A549 (cell line): Measurements from ENCODE around the gene HSFX3. TPM values are rescaled to one million over a fixed set of nuclear protein-coding genes. Genes with fewer than 3 reads are reported as not detected.

ENCODE experiments used
- ATAC-seq, 2 experiments: fragments of 200-7000 bp in 1 of 2; fragments of >200 bp in 1 of 2; cut with Nextera tagmentation in 1 of 2; cut with Tn5 transposase in 1 of 2; 3 replicates each; pipeline versions ENCODE4 v1.8.0 to v1.9.1; 2018 to 2020; ENCODE audit warnings: mild to moderate bottlenecking in 1 of 2, moderate library complexity in 1 of 2
- CTCF ChIA-PET: fragments of 300-600 bp; sonication (Branson Sonifier 250); formaldehyde crosslinking; extraction: SDS; loops from one replicate; lab custom pipeline; 2021; ENCODE audit warnings: antibody characterized with exemption, inconsistent platforms; lab: Yijun Ruan, JAX
- POLR2A ChIA-PET: fragments of 350-600 bp; formaldehyde crosslinking; extraction: SDS; loops from one replicate; lab custom pipeline; 2021; ENCODE audit warnings: antibody characterized with exemption, inconsistent platforms; lab: Yijun Ruan, JAX
- DNase-seq, 2 experiments: peaks; one replicate each; pipeline versions ENCODE4 v3.0.0 to v3.0.0-alpha.2; 2011 to 2016; ENCODE audit warnings: low read depth in 1 of 2, low spot score in 1 of 2
- FAIRE-seq: peaks from 2 replicates; lab custom pipeline; 2011; peaks lifted over from hg19 to GRCh38; lab: Jason Lieb, UNC
- H3K27ac ChIP-seq, 2 experiments: fragments of >200 bp; sonication (Bioruptor Twin); formaldehyde crosslinking; 3 replicates each; pipeline ENCODE4 v1.5.1; 2016 to 2017
- H3K4me1 ChIP-seq: fragments of >200 bp; sonication (Bioruptor Twin); formaldehyde crosslinking; 3 replicates; pipeline ENCODE4 v1.6.1; 2016
- H3K4me2 ChIP-seq: fragments of >200 bp; sonication (Bioruptor Twin); formaldehyde crosslinking; 3 replicates; pipeline ENCODE4 v1.6.1; 2016
- H3K4me3 ChIP-seq: fragments of >200 bp; sonication (Bioruptor Twin); formaldehyde crosslinking; 3 replicates; pipeline ENCODE4 v1.5.1; 2016
- H3K9me3 ChIP-seq: fragments of >200 bp; sonication (Bioruptor Twin); formaldehyde crosslinking; 3 replicates; pipeline ENCODE4 v1.6.1; 2016
- CHD2 ChIP-seq: fragments of 150-350 bp; IDR thresholded peaks from 2 replicates; pipeline ENCODE4 v1.6.1; 2014; ENCODE audit warnings: low read length; ENCODE audit not compliant: partially characterized antibody
- ESRRA ChIP-seq: fragments of 150-350 bp; IDR thresholded peaks from 2 replicates; pipeline ENCODE4 v1.6.1; 2014; ENCODE audit warnings: mild to moderate bottlenecking, low read length, borderline replicate concordance
- GATA3 ChIP-seq: IDR thresholded peaks from 2 replicates; pipeline ENCODE4 v1.6.1; 2012; ENCODE audit warnings: borderline replicate concordance
- HOXA7 ChIP-seq: fragments of 250-450 bp; sonication (Bioruptor Pico); IDR thresholded peaks from 2 replicates; pipeline ENCODE4 v1.5.0; 2020; ENCODE audit warnings: mild to moderate bottlenecking, moderate library complexity
- HOXB5 ChIP-seq: fragments of 250-450 bp; sonication (Bioruptor Pico); IDR thresholded peaks from 2 replicates; pipeline ENCODE4 v1.5.0; 2020; ENCODE audit warnings: mild to moderate bottlenecking, moderate library complexity
- JUNB ChIP-seq: fragments of >200 bp; sonication (Bioruptor Twin); formaldehyde crosslinking; IDR thresholded peaks from 2 replicates; pipeline ENCODE4 v1.6.1; 2016
- KDM5A ChIP-seq: fragments of 200-600 bp; sonication (generic); IDR thresholded peaks from 2 replicates; pipeline ENCODE4 v1.6.1; 2016; ENCODE audit warnings: antibody characterized with exemption, mild to moderate bottlenecking
- MAFK ChIP-seq: fragments of 450-650 bp; IDR thresholded peaks from 2 replicates; pipeline ENCODE4 v1.6.1; 2014; ENCODE audit not compliant: partially characterized antibody
- NFE2L2 ChIP-seq: fragments of 150-350 bp; conservative IDR thresholded peaks from 2 replicates; pipeline ENCODE4 v1.6.1; 2014; ENCODE audit warnings: low read length
- NPAS2 ChIP-seq: fragments of 250-450 bp; sonication (Bioruptor Pico); IDR thresholded peaks from 2 replicates; pipeline ENCODE4 v1.8.0; 2022; ENCODE audit warnings: mild to moderate bottlenecking, moderate library complexity, borderline replicate concordance
- NR3C1 ChIP-seq: fragments of >200 bp; sonication (Bioruptor Twin); formaldehyde crosslinking; IDR thresholded peaks from 3 replicates; pipeline ENCODE4 v1.6.1; 2017
- RARB ChIP-seq: fragments of 250-450 bp; sonication (Bioruptor Pico); IDR thresholded peaks from 2 replicates; pipeline ENCODE4 v1.8.0; 2021; ENCODE audit warnings: mild to moderate bottlenecking, moderate library complexity
- RCOR1 ChIP-seq: fragments of 150-350 bp; IDR thresholded peaks from 2 replicates; pipeline ENCODE4 v1.6.1; 2014; ENCODE audit warnings: antibody characterized with exemption, low read length, low read depth
- SREBF2 ChIP-seq: fragments of 450-650 bp; IDR thresholded peaks from 2 replicates; pipeline ENCODE4 v1.6.1; 2014; ENCODE audit warnings: mild to moderate bottlenecking, moderate library complexity
- TFCP2L1 ChIP-seq: fragments of 250-450 bp; sonication (Bioruptor Pico); IDR thresholded peaks from 2 replicates; pipeline ENCODE4 v1.5.0; 2021; ENCODE audit warnings: mild to moderate bottlenecking
- WGBS: methylation state at CpG from one replicate; pipeline ENCODE4 v1.1.6; 2017; ENCODE audit errors: missing lambda C conversion rate; 5-methylcytosine and 5-hydroxymethylcytosine counted together
- polyA plus RNA-seq, 4 experiments: library from polyadenylated mRNA; depleted of rRNA in 3 of 4; stranded (reverse); fragments of >200 nt; fragmentation: RNase III in 1 of 4; extraction: RNeasy Plus Mini Kit Qiagen cat#74134 plus additional on column Dnase treatment in 1 of 4; gene quantifications; 2 replicates in 3 of 4; 3 replicates in 1 of 4; pipeline ENCODE4 v1.2.3, GENCODE V29; 2011 to 2017
- TF ChIP-seq, protein P1 (sequence below): fragments of 250-450 bp; sonication (Bioruptor Pico); IDR thresholded peaks from 2 replicates; pipeline ENCODE4 v1.5.0; 2020; ENCODE audit warnings: low read depth, mild to moderate bottlenecking, moderate library complexity
- TF ChIP-seq, protein P2 (sequence below): fragments of 150-350 bp; IDR thresholded peaks from 2 replicates; pipeline ENCODE4 v1.6.1; 2014; ENCODE audit warnings: low read depth, mild to moderate bottlenecking, low read length
- TF ChIP-seq, protein P3 (sequence below): IDR thresholded peaks from 2 replicates; pipeline ENCODE4 v1.6.1; 2012

The HSFX3 gene
- polyA plus RNA-seq, 2 of the 4 experiments (the other 2 are of a cell fraction): not detected

DNA sequence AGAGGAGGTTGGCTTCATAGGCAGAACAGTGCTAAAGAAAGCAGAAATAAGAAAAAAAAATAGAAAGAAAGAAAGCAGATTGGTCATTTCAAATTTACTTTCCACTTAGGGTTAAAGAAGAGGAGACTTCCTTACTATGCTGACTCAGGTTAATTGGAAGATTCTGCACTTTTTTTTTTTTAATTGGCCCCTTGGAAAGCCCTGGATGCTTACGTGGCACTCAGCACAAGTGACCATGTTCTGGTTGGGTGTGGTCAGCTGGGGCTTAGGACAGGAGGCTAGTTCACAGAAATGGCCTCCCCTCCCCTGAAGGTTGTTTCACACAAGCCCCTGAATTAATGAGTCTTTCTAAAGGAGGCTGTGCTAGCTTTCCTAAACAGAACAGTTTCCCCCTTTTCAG, 23.0 kb upstream of the HSFX3 start:
- no peak overlapping the region for H3K27ac ChIP-seq
- FAIRE-seq: no peak
- WGBS: 62% methylated on average over 1 of the region's 1 CpG

DNA sequence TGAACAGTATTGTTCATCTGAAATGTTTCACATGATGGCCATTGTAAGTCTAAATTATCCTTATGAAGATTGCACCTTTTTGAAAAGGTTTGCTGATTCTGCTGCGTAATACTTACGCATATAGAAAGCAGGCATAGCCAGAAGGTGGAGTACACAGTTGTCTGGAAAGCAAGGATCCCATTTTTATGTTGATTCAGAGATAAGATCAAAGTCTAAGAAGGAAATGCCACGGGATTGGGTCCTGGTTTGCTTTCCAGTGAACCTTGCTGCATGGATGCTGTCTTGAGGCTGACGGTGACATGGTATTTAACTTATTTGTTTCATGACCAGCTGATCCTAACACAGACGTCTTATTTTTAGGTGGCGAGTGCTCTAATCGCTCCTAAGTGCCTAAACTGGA, 22.0 kb upstream of the HSFX3 start:
- POLR2A ChIA-PET: no interaction called here

More for the DNA sequence above, 23.0 kb upstream of the HSFX3 start:
- ChIA-PET CTCF (no interaction called here), POLR2A (no interaction called here)
- no peak for TF ChIP-seq RCOR1
- no peak for TF ChIP-seq CHD2
- no peak for TF ChIP-seq TFCP2L1 (CRISPR knock-in tag)
- TF ChIP-seq MAFK: peak; percentile 54
- TF ChIP-seq RARB (CRISPR knock-in tag): no peak
- TF ChIP-seq, protein P1, sequence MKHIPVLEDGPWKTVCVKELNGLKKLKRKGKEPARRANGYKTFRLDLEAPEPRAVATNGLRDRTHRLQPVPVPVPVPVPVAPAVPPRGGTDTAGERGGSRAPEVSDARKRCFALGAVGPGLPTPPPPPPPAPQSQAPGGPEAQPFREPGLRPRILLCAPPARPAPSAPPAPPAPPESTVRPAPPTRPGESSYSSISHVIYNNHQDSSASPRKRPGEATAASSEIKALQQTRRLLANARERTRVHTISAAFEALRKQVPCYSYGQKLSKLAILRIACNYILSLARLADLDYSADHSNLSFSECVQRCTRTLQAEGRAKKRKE (CRISPR knock-in tag): no peak
- no peak for TF ChIP-seq ESRRA
- Histone ChIP-seq H3K4me2 (no peak overlapping the region), H3K4me3 (no peak overlapping the region), H3K4me1 (no peaks in the 10 kb centered on the region), H3K9me3 (no peaks in the 10 kb centered on the region)
- no peak for ATAC-seq
- no peak for DNase-seq

DNA sequence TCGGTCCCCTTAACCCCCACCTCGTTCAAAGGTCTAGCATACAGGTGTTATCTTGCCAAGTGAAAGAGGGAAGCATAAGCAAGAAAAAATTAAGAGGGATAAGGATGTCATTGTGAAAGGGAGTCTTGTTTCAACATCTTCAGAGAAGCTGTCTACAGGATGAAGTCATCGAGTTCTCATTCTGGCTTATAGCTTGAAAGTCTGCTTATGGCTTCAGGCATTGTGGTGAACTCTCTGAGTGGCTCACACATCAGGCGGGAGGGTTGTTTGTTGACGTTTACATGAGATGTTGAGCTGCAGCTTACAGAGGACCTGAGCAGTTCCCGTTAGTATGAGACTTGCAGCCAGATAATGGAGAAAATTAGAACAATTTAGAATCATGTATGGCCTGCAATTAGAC, 20.9 kb upstream of the HSFX3 start:
- FAIRE-seq (no peak), DNase-seq (peak in 1 of 2 experiments; percentile 7), ATAC-seq (no peak)
- no peak overlapping the region for H3K27ac ChIP-seq
- no peaks in the 10 kb centered on the region for H3K9me3 ChIP-seq
- WGBS: 31% methylated on average over 6 of the region's 6 CpGs
- ChIA-PET CTCF (no interaction called here), POLR2A (no interaction called here)
- TF ChIP-seq NFE2L2 (no peak), GATA3 (no peak)
- no peaks in the 10 kb centered on the region for H3K4me1 ChIP-seq
- H3K4me2 ChIP-seq: no peak overlapping the region
- no peak overlapping the region for H3K4me3 ChIP-seq

More for the DNA sequence above, 22.0 kb upstream of the HSFX3 start:
- CTCF ChIA-PET: no interaction called here
- ATAC-seq (no peak), FAIRE-seq (no peak), DNase-seq (no peak)
- 76% methylated on average over 7 of the region's 7 CpGs for WGBS
- H3K9me3 ChIP-seq: no peaks in the 10 kb centered on the region
- H3K4me2 ChIP-seq: no peak overlapping the region
- H3K4me1 ChIP-seq: no peaks in the 10 kb centered on the region
- TF ChIP-seq KDM5A: no peak
- TF ChIP-seq CHD2: no peak
- no peak for TF ChIP-seq NR3C1
- no peak overlapping the region for H3K27ac ChIP-seq
- no peak overlapping the region for H3K4me3 ChIP-seq

DNA sequence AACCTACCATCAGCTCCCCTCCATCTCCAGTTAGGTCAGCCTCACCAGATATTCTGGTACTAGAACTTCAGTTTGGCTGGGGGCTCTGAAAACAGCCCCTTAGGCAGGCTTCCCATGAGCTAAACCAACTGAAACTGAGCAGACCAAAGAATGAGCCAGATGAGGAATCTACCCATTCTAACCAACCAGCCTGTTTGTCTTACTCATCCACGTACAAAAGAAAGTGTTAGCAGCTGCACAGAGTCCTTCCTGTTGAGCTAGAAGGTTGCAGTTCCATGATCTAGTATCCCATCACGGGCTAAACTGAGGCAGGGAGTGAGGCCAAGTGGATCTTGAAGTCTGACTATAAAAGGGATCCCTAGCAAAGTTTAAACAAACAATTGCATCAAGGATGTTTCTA, 20.0 kb upstream of the HSFX3 start:
- no peak for ATAC-seq
- no peak for FAIRE-seq
- no peak overlapping the region for H3K4me2 ChIP-seq
- no peak overlapping the region for H3K27ac ChIP-seq
- POLR2A ChIA-PET: no interaction called here
- no peak overlapping the region for H3K4me3 ChIP-seq
- no peak for DNase-seq
- TF ChIP-seq JUNB (no peak), NPAS2 (no peak), HOXB5 (no peak), HOXA7 (CRISPR knock-in tag) (no peak), NFE2L2 (no peak), SREBF2 (no peak)
- TF ChIP-seq, protein P2, sequence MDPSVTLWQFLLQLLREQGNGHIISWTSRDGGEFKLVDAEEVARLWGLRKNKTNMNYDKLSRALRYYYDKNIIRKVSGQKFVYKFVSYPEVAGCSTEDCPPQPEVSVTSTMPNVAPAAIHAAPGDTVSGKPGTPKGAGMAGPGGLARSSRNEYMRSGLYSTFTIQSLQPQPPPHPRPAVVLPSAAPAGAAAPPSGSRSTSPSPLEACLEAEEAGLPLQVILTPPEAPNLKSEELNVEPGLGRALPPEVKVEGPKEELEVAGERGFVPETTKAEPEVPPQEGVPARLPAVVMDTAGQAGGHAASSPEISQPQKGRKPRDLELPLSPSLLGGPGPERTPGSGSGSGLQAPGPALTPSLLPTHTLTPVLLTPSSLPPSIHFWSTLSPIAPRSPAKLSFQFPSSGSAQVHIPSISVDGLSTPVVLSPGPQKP: no peak
- TF ChIP-seq, protein P3, sequence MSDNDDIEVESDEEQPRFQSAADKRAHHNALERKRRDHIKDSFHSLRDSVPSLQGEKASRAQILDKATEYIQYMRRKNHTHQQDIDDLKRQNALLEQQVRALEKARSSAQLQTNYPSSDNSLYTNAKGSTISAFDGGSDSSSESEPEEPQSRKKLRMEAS: no peak
- H3K9me3 ChIP-seq: no peaks in the 10 kb centered on the region
- WGBS: 15% methylated on average over 2 of the region's 2 CpGs
- no peaks in the 10 kb centered on the region for H3K4me1 ChIP-seq
- CTCF ChIA-PET: no interaction called here
